Stimulated activated CD4-positive, alpha-beta T cell treated with anti-CD3 and anti-CD28 coated beads, Interleukin-12 subunit alpha, Interleukin-12 subunit beta, amount 100 ng/mL, for 24 hours (primary cell): ENCODE measurements around the gene HPD.

Experiments used
- DNase-seq, 2 experiments: peaks; one replicate each; pipeline ENCODE4 v3.0.0-alpha.2; 2020; ENCODE audit warnings: low read depth in 2 of 2

Gene HPD

GRCh38 chr12:121810833-121811433 is 47.7 kb downstream of the HPD start:
- DNase-seq, result no peak

GRCh38 chr12:121810234-121810817 is 48.3 kb downstream of the HPD start:
- DNase-seq, result no peak

GRCh38 chr12:121809712-121810116 is 48.9 kb downstream of the HPD start:
- DNase-seq, result no peak

GRCh38 chr12:121808623-121809022 is 50.0 kb downstream of the HPD start:
- DNase-seq, result no peak

GRCh38 chr12:121807642-121808347 is 50.9 kb downstream of the HPD start:
- DNase-seq, result no peak

GRCh38 chr12:121806546-121807423 is 51.9 kb downstream of the HPD start:
- no peak for DNase-seq

- DNase-seq, result no peak
Measured at GRCh38 chr12:121806009-121806545, 52.6 kb downstream of the HPD start.

GRCh38 chr12:121805171-121806008 is 53.3 kb downstream of the HPD start:
- no peak for DNase-seq

GRCh38 chr12:121804417-121805111 is 54.1 kb downstream of the HPD start:
- DNase-seq, result peak in 1 of 2 experiments; percentile 41

- peak in 1 of 2 experiments; percentile 52 for DNase-seq
Measured at GRCh38 chr12:121803861-121804416, 54.7 kb downstream of the HPD start, which contains the start of gene SETD1B. SETD1B (plus strand) TSS chr12:121804009; CDS start chr12:121804738, 729 bp downstream.

- DNase-seq, result peak; percentile 71 to 82
Measured at GRCh38 chr12:121802843-121803698, 55.6 kb downstream of the HPD start.

- DNase-seq, result no peak
Measured at GRCh38 chr12:121802485-121802842, 56.2 kb downstream of the HPD start.

- DNase-seq, result no peak
Measured at GRCh38 chr12:121801595-121802484, 56.8 kb downstream of the HPD start.

GRCh38 chr12:121800694-121801594 is 57.7 kb downstream of the HPD start:
- peak in 1 of 2 experiments; percentile 54 for DNase-seq

GRCh38 chr12:121799842-121800693 is 58.6 kb downstream of the HPD start:
- DNase-seq, result peak; percentile 66 to 80
